GM23248 (cell line): ENCODE results near the gene HSPA5.

Source experiments
- EZH2 ChIP-seq: fragments of 200-600 bp; sonication (generic); IDR thresholded peaks from 2 replicates; pipeline ENCODE4 v1.6.1; 2018; ENCODE audit warnings: antibody characterized with exemption, mild to moderate bottlenecking; ENCODE audit not compliant: insufficient read depth, poor library complexity, severe bottlenecking
- EZH2phosphoT487 ChIP-seq: fragments of 200-600 bp; sonication (generic); IDR thresholded peaks from 2 replicates; pipeline ENCODE4 v1.6.1; 2018; ENCODE audit warnings: antibody characterized with exemption, moderate library complexity, mild to moderate bottlenecking, low read depth; ENCODE audit not compliant: insufficient read depth

- TF ChIP-seq EZH2, result no peak
- TF ChIP-seq EZH2phosphoT487, result no peak
Measured at GRCh38 chr9:125238127-125238914, 2.8 kb downstream of the HSPA5 start.
